ENCODE data around the gene GPNMB. TPM values are rescaled to one million over a fixed set of nuclear protein-coding genes. Genes with fewer than 3 reads are reported as not detected.

The GPNMB gene
- total RNA-seq, 2 donors from 2014 or later, result 10.0 to 49.9 TPM

DNA sequence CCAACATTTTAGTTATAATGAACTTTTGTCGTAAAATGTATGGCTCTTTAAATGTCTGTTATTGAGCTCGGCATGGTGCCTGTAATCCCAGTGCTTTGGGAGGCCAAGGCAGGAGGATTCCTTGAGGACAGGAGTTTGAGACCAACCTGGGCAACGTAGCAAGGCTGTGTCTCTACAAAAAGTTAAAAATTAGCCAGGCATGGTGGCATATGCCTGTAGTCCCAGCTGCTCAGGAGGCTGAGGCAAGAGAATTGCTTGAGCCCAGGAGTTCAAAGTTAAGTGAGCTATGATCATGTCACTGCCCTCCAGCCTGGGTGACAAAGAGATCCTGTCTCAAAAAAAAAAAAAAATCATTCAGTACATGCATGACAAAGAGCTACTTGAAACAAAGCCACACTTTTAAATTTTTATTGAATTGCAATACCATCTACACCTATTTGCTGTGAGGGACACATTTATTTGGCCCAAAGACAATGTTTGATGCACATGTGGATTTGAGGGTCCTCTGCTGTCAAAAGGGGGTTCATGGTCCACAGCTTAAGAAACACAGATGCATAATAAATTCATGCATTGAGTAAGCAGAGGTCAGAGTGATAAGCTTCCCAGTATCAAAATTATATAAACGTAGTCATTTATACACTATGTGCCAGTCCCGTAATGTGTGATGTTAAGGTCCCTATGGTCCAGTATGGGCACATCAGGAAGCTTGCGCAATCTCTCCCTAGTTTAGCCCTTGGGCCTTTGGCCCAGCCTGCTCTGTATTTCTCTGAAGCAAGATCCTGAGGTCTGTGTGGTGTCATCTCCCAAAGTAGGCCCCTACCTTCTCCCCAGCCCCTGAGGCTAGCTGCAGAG is 48.2 kb downstream of the GPNMB start:
- no peaks in the 10 kb centered on the region for H3K4me1 ChIP-seq (replicated peaks)
- no peaks in the 10 kb centered on the region for H3K36me3 ChIP-seq
- H3K9me3 ChIP-seq, result no peaks in the 10 kb centered on the region
- H3K4me3 ChIP-seq, result no peak overlapping the region
- H3K27ac ChIP-seq, result no peak overlapping the region
- DNase-seq (ENCODE audit: low spot score), result no peak
- TF ChIP-seq POLR2A (IDR thresholded peaks at IDR 0.05), result no peak
- TF ChIP-seq POLR2AphosphoS5 (IDR thresholded peaks at IDR 0.05), result no peak
- TF ChIP-seq, protein P1, sequence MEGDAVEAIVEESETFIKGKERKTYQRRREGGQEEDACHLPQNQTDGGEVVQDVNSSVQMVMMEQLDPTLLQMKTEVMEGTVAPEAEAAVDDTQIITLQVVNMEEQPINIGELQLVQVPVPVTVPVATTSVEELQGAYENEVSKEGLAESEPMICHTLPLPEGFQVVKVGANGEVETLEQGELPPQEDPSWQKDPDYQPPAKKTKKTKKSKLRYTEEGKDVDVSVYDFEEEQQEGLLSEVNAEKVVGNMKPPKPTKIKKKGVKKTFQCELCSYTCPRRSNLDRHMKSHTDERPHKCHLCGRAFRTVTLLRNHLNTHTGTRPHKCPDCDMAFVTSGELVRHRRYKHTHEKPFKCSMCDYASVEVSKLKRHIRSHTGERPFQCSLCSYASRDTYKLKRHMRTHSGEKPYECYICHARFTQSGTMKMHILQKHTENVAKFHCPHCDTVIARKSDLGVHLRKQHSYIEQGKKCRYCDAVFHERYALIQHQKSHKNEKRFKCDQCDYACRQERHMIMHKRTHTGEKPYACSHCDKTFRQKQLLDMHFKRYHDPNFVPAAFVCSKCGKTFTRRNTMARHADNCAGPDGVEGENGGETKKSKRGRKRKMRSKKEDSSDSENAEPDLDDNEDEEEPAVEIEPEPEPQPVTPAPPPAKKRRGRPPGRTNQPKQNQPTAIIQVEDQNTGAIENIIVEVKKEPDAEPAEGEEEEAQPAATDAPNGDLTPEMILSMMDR (IDR thresholded peaks at IDR 0.05), result no peak
- H3K27me3 ChIP-seq (replicated peaks; ENCODE audit: insufficient read depth), result no peaks in the 10 kb centered on the region
- intact Hi-C loops (cut with DNase I), result no loop called here
- 87% methylated on average over 6 of the region's 6 CpGs for WGBS

DNA sequence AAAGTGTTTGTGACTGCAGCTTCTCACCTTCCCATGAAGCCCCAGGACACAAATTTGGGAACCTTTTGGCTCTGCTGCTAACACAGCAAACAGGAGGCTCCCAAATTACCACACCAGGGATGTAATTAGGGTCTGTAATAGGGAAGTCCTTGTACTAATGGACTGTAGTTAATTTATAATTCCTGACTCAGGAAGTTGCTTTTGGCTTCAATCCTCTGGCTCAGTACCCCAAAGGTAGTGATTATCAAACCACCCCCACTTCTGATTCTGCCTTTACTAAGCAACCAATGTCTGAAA is 48.8 kb downstream of the GPNMB start:
- no peaks in the 10 kb centered on the region for H3K36me3 ChIP-seq
- no peaks in the 10 kb centered on the region for H3K4me1 ChIP-seq (replicated peaks)
- no peaks in the 10 kb centered on the region for H3K9me3 ChIP-seq
- no peak overlapping the region for H3K27ac ChIP-seq
- TF ChIP-seq, protein P1 (IDR thresholded peaks at IDR 0.05), result no peak
- no peak for TF ChIP-seq POLR2A (IDR thresholded peaks at IDR 0.05)
- TF ChIP-seq POLR2AphosphoS5 (IDR thresholded peaks at IDR 0.05), result no peak
- no peak for DNase-seq (ENCODE audit: low spot score)
- H3K4me3 ChIP-seq, result no peak overlapping the region
- H3K27me3 ChIP-seq (replicated peaks; ENCODE audit: insufficient read depth), result no peaks in the 10 kb centered on the region
- intact Hi-C loops (cut with DNase I), result no loop called here

DNA sequence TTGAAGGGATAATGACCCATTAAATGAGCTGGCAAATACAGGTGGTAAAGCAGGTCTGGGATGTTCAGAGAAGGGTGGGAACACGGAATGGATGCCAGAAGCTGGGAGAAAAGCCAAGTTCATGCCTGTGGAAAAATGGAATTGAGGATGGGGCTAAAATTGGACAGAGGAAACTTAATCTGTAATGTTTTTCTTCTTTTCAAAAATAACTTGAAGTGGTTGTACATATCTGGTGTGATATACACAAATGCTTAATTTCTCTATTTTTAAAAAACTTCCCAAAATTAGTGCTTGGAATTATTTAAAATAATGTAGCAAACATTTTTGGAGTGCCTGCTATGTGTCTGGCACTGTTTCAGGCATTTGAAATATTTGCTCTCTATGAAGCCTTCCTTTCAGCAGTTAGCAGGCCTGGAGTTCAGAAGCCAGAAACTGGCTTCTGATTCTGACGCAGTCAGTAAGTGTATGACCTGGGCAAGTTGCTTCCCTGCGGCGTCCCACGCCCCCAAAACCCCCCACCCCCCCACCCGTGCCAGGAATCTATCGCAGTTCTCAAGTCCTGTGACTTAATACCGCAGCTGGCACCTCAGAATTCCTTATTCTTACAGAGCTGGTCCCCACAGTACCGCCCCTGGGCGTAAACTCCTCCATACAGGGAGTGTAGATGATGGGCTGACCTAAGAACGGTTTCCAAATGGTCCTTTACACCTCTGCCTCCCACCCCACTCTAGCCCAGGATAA is 51.7 kb downstream of the GPNMB start:
- intact Hi-C loops (cut with DNase I), result no loop called here
- Histone ChIP-seq H3K4me1 (replicated peaks) (no peaks in the 10 kb centered on the region), H3K36me3 (no peaks in the 10 kb centered on the region), H3K9me3 (no peaks in the 10 kb centered on the region), H3K4me3 (peak overlapping the region; percentile 76 to 79), H3K27me3 (replicated peaks; ENCODE audit: insufficient read depth) (no peaks in the 10 kb centered on the region), H3K27ac (peak overlapping the region; percentile 63 to 66)
- no peak for DNase-seq (ENCODE audit: low spot score)
- 77% methylated on average over 11 of the region's 11 CpGs for WGBS
- TF ChIP-seq POLR2AphosphoS5 (IDR thresholded peaks at IDR 0.05), result no peak
- no peak for TF ChIP-seq POLR2A (IDR thresholded peaks at IDR 0.05)
- TF ChIP-seq, protein P1 (IDR thresholded peaks at IDR 0.05), result no peak

DNA sequence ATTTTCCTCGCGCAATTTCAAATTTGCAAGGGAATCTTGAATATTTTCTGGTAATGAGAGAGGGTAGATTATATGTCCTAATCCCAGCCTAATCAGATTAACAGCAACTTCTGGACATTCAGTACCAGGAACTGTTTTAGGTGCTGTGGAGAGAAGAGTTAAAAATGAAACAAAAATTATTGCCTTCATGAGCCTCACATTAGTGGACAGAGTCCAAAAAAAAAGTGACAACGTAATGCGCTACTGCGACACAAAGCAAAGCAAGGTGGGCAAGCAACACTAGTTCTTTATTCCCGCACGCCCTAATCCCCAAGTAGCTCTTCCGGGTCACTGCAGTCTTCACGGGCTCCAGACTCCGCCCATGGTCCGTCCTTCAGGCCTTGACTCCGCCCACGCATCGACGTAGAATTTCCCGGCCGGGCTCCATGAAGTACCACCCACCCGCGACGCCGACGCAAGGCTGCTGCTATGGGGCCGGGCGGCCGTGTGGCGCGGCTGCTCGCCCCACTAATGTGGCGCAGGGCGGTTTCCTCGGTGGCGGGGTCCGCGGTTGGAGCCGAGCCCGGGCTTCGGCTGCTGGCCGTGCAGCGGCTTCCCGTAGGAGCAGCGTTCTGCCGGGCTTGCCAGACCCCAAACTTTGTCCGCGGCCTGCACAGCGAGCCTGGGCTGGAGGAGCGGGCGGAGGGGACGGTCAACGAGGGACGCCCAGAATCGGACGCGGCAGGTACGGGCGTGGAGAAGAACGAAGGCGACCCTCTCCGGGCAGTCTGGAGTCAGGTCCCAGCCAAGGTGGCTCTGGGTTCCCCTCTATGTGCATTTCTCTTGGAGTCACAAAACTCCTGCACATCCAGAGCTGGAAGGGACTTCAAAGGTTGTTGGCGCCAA is 52.6 kb downstream of the GPNMB start, which contains the start of gene MALSU1:
MALSU1 (plus strand) TSS at position 455 of the 885 bp plus-strand sequence; CDS start at position 469, 14 bp downstream.
- TF ChIP-seq POLR2A (IDR thresholded peaks at IDR 0.05) (peak; percentile 85), POLR2AphosphoS5 (IDR thresholded peaks at IDR 0.05) (peak; percentile 97)
- TF ChIP-seq, protein P1 (IDR thresholded peaks at IDR 0.05), result peak in 2 of 4 experiments; percentile 9 to 23
- no peaks in the 10 kb centered on the region for H3K27me3 ChIP-seq (replicated peaks; ENCODE audit: insufficient read depth)
- intact Hi-C loops (cut with DNase I), result no loop called here
- H3K9me3 ChIP-seq, result no peaks in the 10 kb centered on the region
- no peaks in the 10 kb centered on the region for H3K4me1 ChIP-seq (replicated peaks)
- no peaks in the 10 kb centered on the region for H3K36me3 ChIP-seq
- WGBS, result under 1% methylated on average over 54 of the region's 59 CpGs
- DNase-seq (ENCODE audit: low spot score), result peak; percentile 96
- peak within 1 kb of the TSS; percentile 76 to 79 for H3K4me3 ChIP-seq
- peak within 1 kb of the TSS; percentile 63 to 66 for H3K27ac ChIP-seq

Measured in prostate gland (tissue), 2 donors.